H9 (cell line): Measurements from ENCODE around the gene NT5DC1. TPM values are rescaled to one million over a fixed set of nuclear protein-coding genes. Genes with fewer than 3 reads are reported as not detected.

ENCODE experiments used
- DNase-seq: peaks from one replicate; pipeline ENCODE4 v3.0.0-alpha.2; 2017
- H2AFZ ChIP-seq: one replicate; pipeline ENCODE4 v1.6.1; 2013; ENCODE audit warnings: mild to moderate bottlenecking, low read length, control low read depth, moderate library complexity
- H2AK5ac ChIP-seq: 2 replicates; pipeline ENCODE4 v1.6.1; 2013; ENCODE audit warnings: low read length, control low read depth, mixed read lengths; ENCODE audit not compliant: insufficient read length
- H2BK120ac ChIP-seq: one replicate; pipeline ENCODE4 v1.6.1; 2013; ENCODE audit warnings: low read depth, mild to moderate bottlenecking, low read length, control low read depth, inconsistent platforms; ENCODE audit not compliant: poor library complexity, severe bottlenecking
- H2BK12ac ChIP-seq: 2 replicates; pipeline ENCODE4 v1.6.1; 2013; ENCODE audit warnings: low read length, control low read depth, mixed read lengths, low read depth; ENCODE audit not compliant: insufficient read length
- H2BK15ac ChIP-seq: 2 replicates; pipeline ENCODE4 v1.6.1; 2013; ENCODE audit warnings: low read depth, low read length, control low read depth
- H2BK20ac ChIP-seq: one replicate; pipeline ENCODE4 v1.6.1; 2013; ENCODE audit warnings: low read depth, mild to moderate bottlenecking, low read length, control low read depth, inconsistent platforms; ENCODE audit not compliant: poor library complexity, severe bottlenecking
- H2BK5ac ChIP-seq: 2 replicates; pipeline ENCODE4 v1.6.1; 2013; ENCODE audit warnings: low read length, control low read depth, mixed read lengths; ENCODE audit not compliant: insufficient read length
- H3K14ac ChIP-seq: 2 replicates; pipeline ENCODE4 v1.6.1; 2013; ENCODE audit warnings: low read length, control low read depth; ENCODE audit not compliant: insufficient read depth
- H3K18ac ChIP-seq: 2 replicates; pipeline ENCODE4 v1.6.1; 2013; ENCODE audit warnings: low read depth, mild to moderate bottlenecking, mixed read lengths, low read length, control low read depth; ENCODE audit not compliant: insufficient read length
- H3K23ac ChIP-seq: 2 replicates; pipeline ENCODE4 v1.6.1; 2013; ENCODE audit warnings: low read length, control low read depth, mixed read lengths, low read depth; ENCODE audit not compliant: insufficient read length
- H3K23me2 ChIP-seq: 2 replicates; pipeline ENCODE4 v1.6.1; 2013; ENCODE audit warnings: low read depth, mild to moderate bottlenecking, mixed read lengths, low read length, control low read depth; ENCODE audit not compliant: insufficient read length, poor library complexity, severe bottlenecking
- H3K27ac ChIP-seq: 2 replicates; pipeline ENCODE4 v1.5.1; 2013; ENCODE audit warnings: low read length, control low read depth, mixed read lengths, low read depth; ENCODE audit not compliant: insufficient read length
- H3K27me3 ChIP-seq: 2 replicates; pipeline ENCODE4 v1.6.1; 2013; ENCODE audit warnings: low read length, control low read depth, inconsistent platforms; ENCODE audit not compliant: insufficient read depth
- H3K4ac ChIP-seq: 2 replicates; pipeline ENCODE4 v1.6.1; 2013; ENCODE audit warnings: low read depth, mild to moderate bottlenecking, control low read depth, inconsistent platforms, low read length, moderate library complexity
- H3K4me1 ChIP-seq: 2 replicates; pipeline ENCODE4 v1.6.1; 2013; ENCODE audit warnings: low read length, control low read depth, inconsistent platforms; ENCODE audit not compliant: insufficient read depth
- H3K4me2 ChIP-seq: 2 replicates; pipeline ENCODE4 v1.6.1; 2013; ENCODE audit warnings: low read length, control low read depth, mixed read lengths; ENCODE audit not compliant: insufficient read length, insufficient read depth
- H3K56ac ChIP-seq: 2 replicates; pipeline ENCODE4 v1.6.1; 2013; ENCODE audit warnings: low read depth, mild to moderate bottlenecking, mixed read lengths, low read length, control low read depth; ENCODE audit not compliant: insufficient read length
- H3K79me1 ChIP-seq: 2 replicates; pipeline ENCODE4 v1.6.1; 2013; ENCODE audit warnings: low read depth, mild to moderate bottlenecking, moderate library complexity, low read length, control low read depth, inconsistent platforms; ENCODE audit not compliant: insufficient read depth, poor library complexity, severe bottlenecking
- H3K79me2 ChIP-seq: 2 replicates; pipeline ENCODE4 v1.6.1; 2013; ENCODE audit warnings: low read length, control low read depth, inconsistent platforms; ENCODE audit not compliant: insufficient read depth
- H3K9ac ChIP-seq: 2 replicates; pipeline ENCODE4 v1.6.1; 2013; ENCODE audit warnings: low read length, control low read depth, mixed read lengths; ENCODE audit not compliant: insufficient read length; ENCODE audit errors: extremely low read depth
- H3K9me3 ChIP-seq: one replicate; pipeline ENCODE4 v1.6.1; 2013; ENCODE audit warnings: low read depth, low read length, inconsistent platforms; ENCODE audit not compliant: control insufficient read depth
- H3T11ph ChIP-seq: one replicate; pipeline ENCODE4 v1.6.1; 2013; ENCODE audit warnings: mild to moderate bottlenecking, low read length, control low read depth, inconsistent platforms
- H4K20me1 ChIP-seq: one replicate; pipeline ENCODE4 v1.6.1; 2013; ENCODE audit not compliant: control insufficient read depth, insufficient read length, insufficient read depth
- H4K5ac ChIP-seq: 2 replicates; pipeline ENCODE4 v1.6.1; 2013; ENCODE audit warnings: low read depth, mild to moderate bottlenecking, mixed read lengths, low read length, control low read depth; ENCODE audit not compliant: insufficient read length
- H4K8ac ChIP-seq: replicated peaks from 2 replicates; pipeline ENCODE4 v1.6.1; 2013; ENCODE audit warnings: low read length, control low read depth, mixed read lengths, low read depth; ENCODE audit not compliant: insufficient read length
- H4K91ac ChIP-seq: 2 replicates; pipeline ENCODE4 v1.6.1; 2013; ENCODE audit warnings: low read depth, mild to moderate bottlenecking, moderate library complexity, mixed read lengths, low read length, control low read depth; ENCODE audit not compliant: insufficient read length
- H3K27ac Mint-ChIP-seq, 3 experiments: 2 replicates in 2 of 3; 3 replicates in 1 of 3; pipeline ENCODE4 v1.8.0; 2020 to 2021; ENCODE audit warnings: mixed read lengths in 3 of 3, mild to moderate bottlenecking in 1 of 3, moderate library complexity in 1 of 3
- H3K27me3 Mint-ChIP-seq: 2 replicates; pipeline ENCODE4 v1.8.0; 2021; ENCODE audit warnings: low read depth, mild to moderate bottlenecking, moderate library complexity, mixed read lengths
- H3K36me3 Mint-ChIP-seq, 3 experiments: 2 replicates in 2 of 3; 3 replicates in 1 of 3; pipeline ENCODE4 v1.8.0; 2020 to 2021; ENCODE audit warnings: low read depth in 3 of 3, mixed read lengths in 3 of 3; ENCODE audit not compliant: insufficient read depth in 1 of 3
- H3K4me1 Mint-ChIP-seq, 2 experiments: 2 replicates each; pipeline ENCODE4 v1.8.0; 2020; ENCODE audit warnings: mixed read lengths in 2 of 2
- H3K4me3 Mint-ChIP-seq, 2 experiments: 2 replicates in 1 of 2; 3 replicates in 1 of 2; pipeline ENCODE4 v1.8.0; 2020 to 2021; ENCODE audit warnings: mild to moderate bottlenecking in 2 of 2, mixed read lengths in 2 of 2, moderate library complexity in 1 of 2
- H3K9me3 Mint-ChIP-seq, 2 experiments: 2 replicates in 1 of 2; 3 replicates in 1 of 2; pipeline ENCODE4 v1.8.0; 2020; ENCODE audit warnings: mild to moderate bottlenecking in 2 of 2, mixed read lengths in 2 of 2, moderate library complexity in 1 of 2
- CTCF ChIP-seq: fragments of 200-600 bp; sonication (generic); conservative IDR thresholded peaks from 3 replicates; pipeline ENCODE4 v1.8.0; 2021; ENCODE audit warnings: antibody characterized with exemption, mild to moderate bottlenecking
- WGBS: extraction: QIAGEN DNeasy Blood & Tissue Kit; methylation state at CpG from one replicate; pipeline ENCODE4 v1.1.7; 2013; ENCODE audit warnings: missing lambda C conversion rate, low lambda C conversion rate, mixed read lengths; ENCODE audit not compliant: insufficient read length; ENCODE audit errors: extremely low coverage; 5-methylcytosine and 5-hydroxymethylcytosine counted together
- total RNA-seq: library from RNA; stranded (reverse); gene quantifications from 2 replicates; pipeline ENCODE4 v1.2.1, GENCODE V29; 2021

NT5DC1 gene
- total RNA-seq, 1 experiment from 2014 or later: 64.9 TPM

DNA sequence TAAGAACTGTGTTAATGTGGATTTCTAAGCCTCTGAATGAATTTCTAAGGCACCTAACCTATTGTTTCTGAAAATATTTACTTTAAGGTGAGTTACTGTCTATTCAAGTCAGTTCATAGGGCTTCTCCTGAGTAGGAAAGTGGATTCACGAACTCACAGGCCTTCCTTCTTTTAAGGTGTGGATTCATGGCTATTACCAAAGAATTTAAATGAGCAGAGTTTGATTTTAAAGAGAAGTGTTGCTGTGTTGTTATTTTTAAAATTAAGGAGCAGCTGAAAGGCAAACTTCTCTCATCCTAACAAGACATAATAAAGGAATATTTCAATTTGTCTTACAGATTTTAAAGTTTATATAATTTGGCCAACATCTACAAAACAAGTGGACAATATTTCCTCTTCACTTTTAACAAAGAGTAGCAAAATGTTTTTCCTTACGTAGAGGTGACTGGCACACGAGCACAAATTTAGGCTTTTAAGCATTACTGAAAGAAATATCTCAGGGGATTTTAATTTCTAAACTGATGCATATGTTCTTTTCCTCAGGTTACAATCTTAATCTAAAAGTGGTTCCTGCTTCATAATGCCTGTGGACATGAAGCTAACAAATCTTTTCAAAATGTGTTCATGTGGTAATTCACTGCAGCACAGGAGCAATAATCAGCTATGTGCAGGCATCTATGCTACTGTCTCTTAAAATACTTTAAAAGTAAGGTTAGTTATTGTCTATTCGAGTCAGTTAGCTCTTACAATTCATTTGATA, 153.8 kb downstream of the NT5DC1 start:
- Histone ChIP-seq H2BK120ac (no peak overlapping the region), H4K8ac (no peak overlapping the region), H2AFZ (no peak overlapping the region), H3K79me1 (no peaks in the 10 kb centered on the region), H2BK15ac (no peak overlapping the region), H3K14ac (peak overlapping the region; percentile 81; the same call in 1 of the 2 replicates), H4K91ac (no peak overlapping the region), H3K23me2 (peaks cover 9% of the 10 kb centered on the region), H3K23ac (no peak overlapping the region), H4K20me1 (no peaks in the 10 kb centered on the region), H2BK20ac (no peak overlapping the region), H3K27me3 (no peaks in the 10 kb centered on the region), H3K4me2 (peak overlapping the region; percentile 75), H3K9me3 (no peaks in the 10 kb centered on the region), H2BK5ac (no peak overlapping the region), H3K4me1 (peaks cover 10% of the 10 kb centered on the region; the same call in 1 of the 2 replicates), H2BK12ac (no peak overlapping the region), H3T11ph (peak overlapping the region; percentile 96), H3K9ac (peak overlapping the region; percentile 96), H4K5ac (no peak overlapping the region), H2AK5ac (no peak overlapping the region), H3K27ac (no peak overlapping the region), H3K79me2 (peaks cover 3% of the 10 kb centered on the region; the same call in 1 of the 2 replicates), H3K4ac (no peak overlapping the region; the same call in 1 of the 2 replicates), H3K18ac (peak overlapping the region; percentile 17), H3K56ac (no peak overlapping the region)
- H3K4me1 Mint-ChIP-seq: peaks cover 26 to 28% of the 10 kb centered on the region in 2 experiments
- H3K36me3 Mint-ChIP-seq: peaks cover 4 to 12% (median 6%) of the 10 kb centered on the region in 3 experiments; a peak in 4 of 7 replicates
- H3K4me3 Mint-ChIP-seq: no peak overlapping the region
- no peak for DNase-seq
- H3K27me3 Mint-ChIP-seq: no peaks in the 10 kb centered on the region
- H3K9me3 Mint-ChIP-seq: no peaks in the 10 kb centered on the region
- no peak overlapping the region for H3K27ac Mint-ChIP-seq
- TF ChIP-seq CTCF: no peak
- WGBS: 100% methylated on average over 1 of the region's 4 CpGs
